Activated CD4-positive, alpha-beta memory T cell treated with anti-CD3 and anti-CD28 coated beads for 36 hours (primary cell): ENCODE results near the gene ATP1A1. TPM values are rescaled to one million over a fixed set of nuclear protein-coding genes. Genes with fewer than 3 reads are reported as not detected.
A peak's percentile ranks its signal among the peaks of the same experiment; 100 is the strongest.

Source experiments
- CTCF ChIA-PET: fragments of 350-600 bp; sonication (Branson Sonifier 250); formaldehyde crosslinking; loops from one replicate; lab custom pipeline; 2021; ENCODE audit warnings: antibody characterized with exemption, inconsistent platforms; lab: Charles Lee
- POLR2A ChIA-PET: fragments of 350-600 bp; sonication (Branson Sonifier 250); formaldehyde crosslinking; loops from one replicate; lab custom pipeline; 2021; ENCODE audit warnings: antibody characterized with exemption; lab: Charles Lee
- DNase-seq: peaks from one replicate; pipeline ENCODE4 v3.0.0-alpha.2; 2020
- H3K27ac Mint-ChIP-seq: one replicate; pipeline ENCODE4 v1.8.0; 2021; ENCODE audit warnings: mixed read lengths
- H3K27me3 Mint-ChIP-seq: one replicate; pipeline ENCODE4 v1.8.0; 2021; ENCODE audit warnings: mixed read lengths
- H3K36me3 Mint-ChIP-seq: one replicate; pipeline ENCODE4 v1.8.0; 2021; ENCODE audit warnings: mixed read lengths
- H3K4me1 Mint-ChIP-seq: one replicate; pipeline ENCODE4 v1.8.0; 2021; ENCODE audit warnings: low read depth, mixed read lengths
- H3K4me3 Mint-ChIP-seq: one replicate; pipeline ENCODE4 v1.8.0; 2021; ENCODE audit warnings: mild to moderate bottlenecking, mixed read lengths
- H3K9me3 Mint-ChIP-seq: one replicate; pipeline ENCODE4 v1.8.0; 2021; ENCODE audit warnings: mixed read lengths
- intact Hi-C: fragments of 100-400 bp; cut with micrococcal nuclease; formaldehyde crosslinking; loops from one replicate; pipeline ENCODE4 v1.15.1; 2023
- total RNA-seq, 2 experiments: library from RNA; stranded (reverse); gene quantifications; one replicate each; pipeline ENCODE4 v1.2.3, GENCODE V29; 2021

Gene ATP1A1
- total RNA-seq, 2 experiments from 2014 or later, result 253 to 258 TPM

DNA sequence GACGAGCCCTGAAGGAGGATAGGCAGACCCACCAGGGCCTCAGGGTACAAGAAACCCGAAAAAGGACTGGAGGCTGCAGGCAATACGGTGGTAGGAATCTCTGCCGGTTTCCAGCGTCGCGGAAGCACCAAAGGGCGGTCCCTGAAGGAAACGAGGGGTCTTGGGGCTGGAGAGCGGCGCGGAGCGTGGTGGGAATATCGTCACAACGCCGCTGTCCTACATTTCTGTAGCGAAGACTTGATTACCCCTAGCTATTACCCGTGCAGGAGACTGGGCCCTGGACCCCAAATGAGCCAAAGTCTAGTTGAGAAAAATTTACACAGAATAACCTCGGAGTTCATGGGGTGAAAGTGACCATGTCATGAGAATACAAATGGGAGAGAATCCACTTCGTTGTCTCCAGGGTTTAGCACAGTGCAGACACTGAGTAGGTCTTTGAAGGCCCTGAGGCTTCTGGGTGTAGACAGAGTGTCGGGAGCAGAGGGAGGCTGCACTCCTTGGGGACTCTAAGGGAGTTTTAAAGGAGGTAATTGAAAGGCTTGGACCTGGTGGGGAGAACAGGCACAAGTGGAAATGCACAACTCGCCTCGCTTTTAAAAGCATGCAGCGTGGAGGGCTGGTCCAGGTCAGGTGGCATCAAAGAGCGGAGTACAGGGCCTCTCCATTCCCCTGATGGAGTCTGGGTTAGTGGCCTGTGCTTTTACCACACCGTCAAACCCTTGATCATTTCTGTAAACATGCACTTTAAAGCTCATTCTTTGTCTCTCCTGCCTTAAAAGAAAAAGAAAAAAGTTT, 1.5 kb downstream of the ATP1A1 start:
- intact Hi-C loops, result loop anchor here (5.0 to 10.0 kb wide), 9 partner anchors 222 to 1288 kb away; partner anchors contain the start of genes MAN1A2, TENT5C and TTF2
- CTCF ChIA-PET, result interaction anchor here (0.7 to 2.3 kb wide), 5 partner anchors 45 to 236 kb away, joined by 3 to 15 read pairs (median 5); no protein-coding TSS in a partner anchor
- peak; percentile 43 for DNase-seq
- Mint-ChIP-seq H3K36me3 (peaks cover 16% of the 10 kb centered on the region), H3K9me3 (no peaks in the 10 kb centered on the region), H3K27me3 (peaks cover 2% of the 10 kb centered on the region), H3K4me3 (peak overlapping the region; percentile 88), H3K27ac (peak overlapping the region; percentile 97), H3K4me1 (peaks cover 49% of the 10 kb centered on the region)
- POLR2A ChIA-PET, result interaction anchor here (1.1 to 2.8 kb wide), 6 partner anchors 8 to 389 kb away, joined by 3 to 13 read pairs (median 4); no protein-coding TSS in a partner anchor

DNA sequence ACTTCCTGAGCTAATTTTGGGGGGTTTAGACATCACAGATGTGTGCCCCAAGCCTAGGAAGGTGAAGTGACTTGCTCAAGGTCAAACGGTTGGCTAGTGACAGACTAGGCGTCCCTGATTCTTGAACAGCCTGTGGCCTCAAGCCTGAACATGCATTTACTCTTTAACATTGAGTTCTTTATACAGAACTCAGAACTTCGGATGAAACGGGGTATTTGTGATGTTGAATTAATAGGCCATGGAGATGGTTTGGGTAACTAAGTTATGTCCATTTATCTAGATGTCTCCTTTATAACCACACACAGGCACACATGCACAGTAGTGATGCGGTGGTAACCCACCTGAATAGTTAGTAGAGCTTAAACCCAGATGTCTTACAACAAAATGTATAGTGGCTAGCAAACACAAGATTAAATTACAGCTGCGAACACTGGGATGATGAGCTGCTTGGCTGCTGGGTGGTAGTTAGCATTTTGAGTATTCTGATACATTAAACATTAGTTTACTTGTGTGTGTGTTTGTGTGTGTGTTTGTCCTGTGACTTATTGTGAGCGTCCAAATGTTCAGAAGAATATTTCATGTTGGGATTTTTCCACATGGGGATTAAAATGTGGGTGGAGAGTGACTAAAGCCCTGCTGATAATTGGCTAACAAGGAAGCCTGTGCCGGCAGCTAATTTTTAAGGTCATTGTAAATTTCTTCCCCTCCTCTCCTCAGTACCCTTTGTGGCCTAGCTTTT, 2.3 kb downstream of the ATP1A1 start:
- H3K27ac Mint-ChIP-seq, result peak overlapping the region; percentile 97
- H3K4me1 Mint-ChIP-seq, result peaks cover 57% of the 10 kb centered on the region
- POLR2A ChIA-PET, result interaction anchor here (0.5 to 2.8 kb wide), 9 partner anchors 9 to 389 kb away, joined by 3 to 13 read pairs (median 5); partner anchors contain the start of gene CD2
- intact Hi-C loops, result loop anchor here (5.0 to 10.0 kb wide), 9 partner anchors 223 to 1287 kb away; partner anchors contain the start of genes MAN1A2, TENT5C and TTF2
- CTCF ChIA-PET, result interaction anchor here (0.7 to 2.3 kb wide), 6 partner anchors 10 to 236 kb away, joined by 3 to 15 read pairs (median 6); no protein-coding TSS in a partner anchor
- H3K36me3 Mint-ChIP-seq, result peaks cover 16% of the 10 kb centered on the region
- peaks cover 2% of the 10 kb centered on the region for H3K27me3 Mint-ChIP-seq
- no peaks in the 10 kb centered on the region for H3K9me3 Mint-ChIP-seq
- DNase-seq, result no peak
- peak overlapping the region; percentile 88 for H3K4me3 Mint-ChIP-seq

DNA sequence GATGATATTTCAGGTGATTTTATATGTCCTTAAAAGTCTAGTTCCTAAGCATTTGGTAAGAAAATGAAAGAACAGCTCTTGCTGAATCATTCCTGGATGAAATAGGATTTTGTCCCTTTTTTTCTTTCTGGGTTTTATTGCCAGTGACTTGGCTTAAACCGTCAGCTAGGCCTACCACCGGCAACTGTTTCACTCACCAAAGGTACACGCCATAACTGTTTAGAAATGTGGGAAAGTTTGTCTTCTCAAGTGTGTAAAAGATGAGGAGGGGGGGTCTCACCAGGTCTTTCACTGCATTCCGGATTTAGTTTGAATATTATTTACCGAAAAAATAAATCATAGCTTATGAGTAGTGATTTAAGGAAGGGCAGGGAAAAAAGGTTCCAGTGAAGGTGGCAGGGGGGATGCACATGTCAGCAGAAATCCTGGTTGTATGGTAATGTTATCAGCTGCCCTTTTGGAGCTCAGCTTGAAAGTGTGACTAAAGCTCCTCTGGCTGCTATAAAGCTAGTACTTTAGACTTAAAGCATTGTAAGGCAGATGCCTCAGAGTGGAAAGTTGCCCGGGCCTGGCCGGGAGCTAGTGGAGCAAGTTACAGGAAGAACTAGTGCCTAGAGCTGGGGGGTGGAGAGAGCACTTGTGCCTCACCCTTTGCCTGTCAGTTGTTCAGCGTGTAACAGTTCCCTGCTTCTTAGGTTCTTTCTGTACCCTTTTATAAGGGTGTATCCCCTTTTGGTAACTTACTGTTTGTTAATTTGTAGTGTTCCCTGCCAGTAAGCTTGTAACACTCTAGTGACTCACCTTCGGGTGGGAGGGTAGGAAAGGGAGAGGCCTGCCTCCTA, 3.1 kb downstream of the ATP1A1 start:
- intact Hi-C loops, result loop anchor here (2.0 to 10.0 kb wide), 10 partner anchors 53 to 1286 kb away; partner anchors contain the start of genes MAN1A2, TENT5C and TTF2
- DNase-seq, result peak; percentile 73

DNA sequence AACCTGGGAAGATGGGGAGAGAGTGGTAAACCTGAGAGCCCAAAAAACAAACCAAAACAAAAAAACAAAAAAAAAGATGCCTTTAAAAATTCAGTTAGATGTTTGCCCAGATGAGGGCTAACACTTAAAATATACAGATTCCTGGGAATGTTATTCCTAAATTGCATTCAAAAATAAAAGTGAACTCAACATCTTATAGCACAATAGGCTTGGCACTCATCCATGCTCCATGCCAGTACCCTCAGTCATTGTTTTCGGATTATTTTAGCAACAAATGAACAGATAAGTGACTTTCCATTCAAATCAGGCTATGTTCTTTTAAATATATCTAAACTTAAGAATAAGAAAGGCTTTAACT, 3.7 kb downstream of the ATP1A1 start:
- H3K27me3 Mint-ChIP-seq, result no peaks in the 10 kb centered on the region
- no peak for DNase-seq
- H3K4me1 Mint-ChIP-seq, result peaks cover 69% of the 10 kb centered on the region
- H3K4me3 Mint-ChIP-seq, result peak overlapping the region; percentile 88
- intact Hi-C loops, result loop anchor here (2.0 to 10.0 kb wide), 10 partner anchors 54 to 1286 kb away; partner anchors contain the start of genes MAN1A2, TENT5C and TTF2
- H3K27ac Mint-ChIP-seq, result peak overlapping the region; percentile 97
- peaks cover 19% of the 10 kb centered on the region for H3K36me3 Mint-ChIP-seq
- ChIA-PET CTCF (interaction anchor here (0.9 to 2.3 kb wide), 7 partner anchors 9 to 238 kb away, joined by 3 to 15 read pairs (median 3); no protein-coding TSS in a partner anchor), POLR2A (interaction anchor here (1.1 to 2.8 kb wide), 8 partner anchors 13 to 395 kb away, joined by 3 to 13 read pairs (median 6); partner anchors contain the start of gene CD2)
- no peaks in the 10 kb centered on the region for H3K9me3 Mint-ChIP-seq

More for the DNA sequence above, 3.1 kb downstream of the ATP1A1 start:
- H3K9me3 Mint-ChIP-seq, result no peaks in the 10 kb centered on the region
- peaks cover 64% of the 10 kb centered on the region for H3K4me1 Mint-ChIP-seq
- H3K4me3 Mint-ChIP-seq, result peak overlapping the region; percentile 88
- CTCF ChIA-PET, result interaction anchor here (0.9 to 2.3 kb wide), 8 partner anchors 9 to 237 kb away, joined by 3 to 15 read pairs (median 4); no protein-coding TSS in a partner anchor
- POLR2A ChIA-PET, result interaction anchor here (0.5 to 2.8 kb wide), 11 partner anchors 10 to 396 kb away, joined by 3 to 13 read pairs (median 5); partner anchors contain the start of gene CD2
- H3K27ac Mint-ChIP-seq, result peak overlapping the region; percentile 97
- no peaks in the 10 kb centered on the region for H3K27me3 Mint-ChIP-seq
- H3K36me3 Mint-ChIP-seq, result peaks cover 16% of the 10 kb centered on the region

DNA sequence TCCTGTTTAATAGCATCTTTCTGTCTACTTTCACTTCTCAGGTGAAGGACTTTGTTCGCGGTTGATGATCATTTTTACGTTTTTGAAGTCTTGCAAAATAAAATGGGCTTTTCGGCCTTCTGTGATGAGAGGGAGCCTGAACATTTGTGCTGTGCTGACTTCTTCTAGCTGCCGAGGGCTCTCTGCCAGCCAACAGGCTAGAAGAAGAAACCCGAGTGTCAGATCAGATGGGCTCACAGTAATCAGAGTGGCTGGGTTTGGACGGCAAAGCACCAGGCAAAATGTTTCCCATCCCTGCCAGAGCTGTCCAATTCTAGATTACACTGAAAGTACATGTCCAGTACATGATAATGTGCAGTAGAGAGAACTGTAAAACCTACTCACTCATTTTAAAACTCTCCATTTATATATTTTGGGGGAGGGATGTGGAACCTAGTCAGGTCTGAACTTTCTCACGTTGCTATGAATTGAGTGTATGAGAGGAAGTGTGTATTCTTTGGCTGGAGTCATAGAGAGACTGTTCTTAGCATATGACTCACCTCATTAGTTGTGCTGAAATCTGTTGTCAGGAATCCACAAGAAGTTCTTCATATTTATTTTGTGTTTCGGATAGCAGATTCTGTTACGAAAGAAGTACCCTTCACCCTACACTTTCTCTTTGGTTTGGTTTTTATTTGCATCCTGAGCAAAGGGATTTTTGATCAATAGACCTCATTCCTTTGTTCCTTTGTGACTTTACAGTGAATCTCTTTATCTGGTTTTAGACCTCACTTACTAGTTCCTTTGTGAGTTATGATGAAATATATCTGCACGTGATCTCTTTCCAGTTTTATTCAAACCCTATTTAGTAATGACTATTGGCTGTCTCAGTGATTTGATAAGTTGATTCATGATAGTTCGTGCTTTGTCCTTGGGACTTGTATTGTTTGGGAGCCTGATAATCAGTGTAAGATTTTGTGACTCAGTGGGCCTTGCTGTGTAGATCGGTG, 4.8 kb downstream of the ATP1A1 start:
- peaks cover 77% of the 10 kb centered on the region for H3K4me1 Mint-ChIP-seq
- peak overlapping the region; percentile 83 for H3K27ac Mint-ChIP-seq
- H3K27me3 Mint-ChIP-seq, result no peaks in the 10 kb centered on the region
- CTCF ChIA-PET, result interaction anchor here (0.7 to 1.7 kb wide), 4 partner anchors 41 to 239 kb away, joined by 3 to 6 read pairs (median 3); no protein-coding TSS in a partner anchor
- H3K9me3 Mint-ChIP-seq, result no peaks in the 10 kb centered on the region
- POLR2A ChIA-PET, result interaction anchor here (0.8 to 1.6 kb wide), 6 partner anchors 25 to 394 kb away, joined by 3 to 4 read pairs (median 3); no protein-coding TSS in a partner anchor
- peaks cover 19% of the 10 kb centered on the region for H3K36me3 Mint-ChIP-seq
- intact Hi-C loops, result loop anchor here (1.0 to 10.0 kb wide), 18 partner anchors 12 to 1619 kb away; partner anchors contain the start of genes CD58, MAN1A2, TENT5C and TTF2
- H3K4me3 Mint-ChIP-seq, result peak overlapping the region; percentile 69
- peak; percentile 55 for DNase-seq

DNA sequence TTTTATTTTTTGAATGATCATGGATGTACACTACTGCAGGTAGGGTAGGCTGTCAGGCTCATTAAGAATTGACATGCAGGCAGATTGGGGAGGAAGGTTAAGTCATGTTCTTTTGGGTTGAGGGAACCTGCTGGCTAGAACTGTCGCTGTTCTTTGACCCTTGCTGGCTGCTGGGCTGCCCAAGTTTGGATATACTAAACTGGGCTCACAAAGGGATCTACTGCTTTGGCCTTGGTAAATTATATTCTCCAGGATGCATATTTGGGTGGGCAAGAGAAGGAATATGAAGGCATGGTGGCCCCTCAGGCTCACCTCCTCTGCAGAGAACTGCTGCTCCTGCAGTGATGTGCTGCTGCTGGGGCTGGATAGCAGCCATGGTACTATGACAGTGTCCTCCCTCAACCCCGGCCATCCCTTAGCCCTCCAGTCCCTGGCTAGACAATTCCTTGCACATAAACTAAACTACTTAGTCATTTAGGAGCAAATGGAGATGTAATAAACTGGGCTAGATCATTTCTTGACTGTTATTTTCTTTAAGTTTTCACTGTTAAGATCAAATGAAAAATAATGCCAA, 6.1 kb downstream of the ATP1A1 start:
- Mint-ChIP-seq H3K4me1 (peaks cover 90% of the 10 kb centered on the region), H3K27me3 (no peaks in the 10 kb centered on the region), H3K9me3 (no peaks in the 10 kb centered on the region), H3K36me3 (peaks cover 25% of the 10 kb centered on the region), H3K27ac (peak overlapping the region; percentile 16), H3K4me3 (peak overlapping the region; percentile 0)
- POLR2A ChIA-PET, result no interaction called here
- intact Hi-C loops, result loop anchor here (2.0 to 10.0 kb wide), 11 partner anchors 192 to 1620 kb away; partner anchors contain the start of genes CD58, MAN1A2, TENT5C and TTF2
- no peak for DNase-seq
- CTCF ChIA-PET, result interaction anchor here (0.7 kb wide), 1 partner anchor 163 kb away, joined by 3 read pairs; no protein-coding TSS in a partner anchor

DNA sequence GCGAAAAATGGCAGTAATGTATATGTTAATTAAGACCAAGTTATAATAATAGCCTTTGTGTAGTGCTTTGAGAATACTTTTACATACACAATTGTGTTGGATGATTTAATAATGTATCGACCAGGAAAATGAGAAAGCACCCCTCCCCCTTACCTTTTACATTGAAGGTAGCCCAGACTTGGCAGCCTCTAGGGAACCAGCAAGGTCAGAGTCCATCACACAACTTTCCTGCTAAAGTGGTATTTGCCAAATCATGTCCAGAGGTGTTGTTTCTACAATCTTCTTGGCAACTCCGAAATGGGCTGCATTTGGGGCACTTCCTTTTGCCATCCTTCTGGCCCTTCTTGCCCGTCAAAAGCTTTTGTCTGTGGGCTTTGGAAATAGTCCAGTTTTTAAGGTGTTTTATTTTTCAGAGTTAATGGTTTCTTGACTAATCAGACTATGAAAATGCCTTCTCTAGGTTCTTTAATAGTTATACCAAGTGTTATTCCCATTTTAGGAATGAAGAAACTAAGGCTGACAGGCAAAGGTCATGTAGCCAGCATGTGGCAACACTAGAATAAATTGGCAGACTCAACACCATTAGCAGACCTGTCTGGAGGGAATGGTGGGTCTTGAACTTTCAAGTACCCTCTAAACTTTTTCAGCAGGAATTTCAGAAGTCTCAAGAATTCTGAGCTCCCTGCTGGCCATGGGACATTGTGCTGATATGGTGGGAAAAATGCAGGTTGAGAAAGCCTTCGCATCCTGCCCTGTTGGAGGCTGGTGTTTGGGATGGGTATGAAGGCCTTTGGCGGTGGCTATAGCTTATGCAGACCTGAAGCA, 6.8 kb downstream of the ATP1A1 start:
- H3K4me1 Mint-ChIP-seq, result peaks cover 90% of the 10 kb centered on the region
- H3K9me3 Mint-ChIP-seq, result no peaks in the 10 kb centered on the region
- POLR2A ChIA-PET, result no interaction called here
- CTCF ChIA-PET, result interaction anchor here (0.7 kb wide), 1 partner anchor 163 kb away, joined by 3 read pairs; no protein-coding TSS in a partner anchor
- H3K4me3 Mint-ChIP-seq, result no peak overlapping the region
- peak overlapping the region; percentile 69 for H3K27ac Mint-ChIP-seq
- DNase-seq, result no peak
- H3K27me3 Mint-ChIP-seq, result no peaks in the 10 kb centered on the region
- H3K36me3 Mint-ChIP-seq, result peaks cover 26% of the 10 kb centered on the region
- intact Hi-C loops, result loop anchor here (2.0 to 10.0 kb wide), 11 partner anchors 191 to 1621 kb away; partner anchors contain the start of genes CD58, MAN1A2, TENT5C and TTF2

DNA sequence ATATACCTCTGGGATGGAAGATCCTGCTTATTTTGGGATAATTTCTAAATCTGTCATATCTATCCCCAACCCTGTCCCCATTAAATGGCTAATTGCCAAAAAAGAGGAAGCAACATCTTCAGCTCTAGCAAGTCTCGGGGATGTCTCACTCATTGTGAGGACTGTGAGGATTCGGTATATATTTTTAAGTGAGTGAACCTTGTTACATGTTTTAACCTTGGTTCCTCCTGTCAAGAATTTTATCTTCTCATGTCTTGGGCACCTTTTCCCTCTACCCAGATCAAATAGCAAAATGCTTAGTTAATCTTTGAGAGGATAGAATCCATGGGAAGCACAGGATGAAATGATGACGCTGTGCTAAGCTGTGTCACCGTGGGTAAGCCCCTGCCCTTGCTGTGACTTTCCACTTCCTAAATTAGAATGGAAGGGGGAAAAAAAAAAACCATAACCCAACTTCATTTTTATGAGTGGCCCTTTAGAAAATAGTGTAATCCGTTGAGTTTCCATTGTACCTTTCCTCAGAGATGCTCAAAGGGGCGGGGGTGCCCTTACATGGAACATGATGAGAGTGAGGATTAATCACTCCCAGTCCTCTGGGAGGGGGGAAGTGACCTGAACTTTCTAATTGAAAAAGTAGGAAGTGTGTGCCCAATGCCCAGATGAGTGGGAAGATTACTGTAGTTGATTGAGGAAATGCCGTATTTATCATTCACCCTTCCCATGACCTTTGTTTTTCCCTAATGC, 7.6 kb downstream of the ATP1A1 start:
- H3K36me3 Mint-ChIP-seq, result peaks cover 29% of the 10 kb centered on the region
- peaks cover 86% of the 10 kb centered on the region for H3K4me1 Mint-ChIP-seq
- DNase-seq, result peak; percentile 33
- peak overlapping the region; percentile 69 for H3K27ac Mint-ChIP-seq
- CTCF ChIA-PET, result no interaction called here
- no peaks in the 10 kb centered on the region for H3K9me3 Mint-ChIP-seq
- intact Hi-C loops, result no loop called here
- H3K4me3 Mint-ChIP-seq, result no peak overlapping the region
- POLR2A ChIA-PET, result no interaction called here
- H3K27me3 Mint-ChIP-seq, result no peaks in the 10 kb centered on the region
